Measurements from ENCODE around the gene ARG1.

ARG1 gene

GRCh38 chr6:131586543-131586942 is 13.5 kb downstream of the ARG1 start:
- no peak for DNase-seq

- DNase-seq = no peak
These were observed 14.9 kb downstream of the ARG1 start for GRCh38 chr6:131587909-131588308.

GRCh38 chr6:131588643-131589042 is 15.6 kb downstream of the ARG1 start:
- DNase-seq = no peak

- no peak for DNase-seq
These were observed 19.9 kb downstream of the ARG1 start for GRCh38 chr6:131592935-131593334.

GRCh38 chr6:131594074-131594473 is 21.0 kb downstream of the ARG1 start:
- DNase-seq = no peak

- peak in 1 of 2 donors; percentile 6 for DNase-seq
These were observed 24.4 kb downstream of the ARG1 start for GRCh38 chr6:131597446-131597845.

GRCh38 chr6:131600716-131601115 is 27.7 kb downstream of the ARG1 start:
- DNase-seq = no peak

- DNase-seq = no peak
These were observed 29.8 kb downstream of the ARG1 start for GRCh38 chr6:131602781-131603312.

GRCh38 chr6:131613296-131613925 is 40.4 kb downstream of the ARG1 start:
- DNase-seq = no peak

- DNase-seq = no peak
These were observed 42.2 kb downstream of the ARG1 start for GRCh38 chr6:131615275-131615674.

GRCh38 chr6:131627724-131628682 is 55.0 kb downstream of the ARG1 start, which contains the start of gene MED23:
TSS of gene MED23 (minus strand) at chr6:131628242. CDS start at chr6:131628049, 193 bp downstream.
- peak; percentile 93 to 94 for DNase-seq

- DNase-seq = no peak
These were observed 55.7 kb downstream of the ARG1 start for GRCh38 chr6:131628726-131629125.

- peak in 1 of 2 donors; percentile 8 for DNase-seq
These were observed 56.6 kb downstream of the ARG1 start for GRCh38 chr6:131629651-131630050.

GRCh38 chr6:131631625-131632289 is 58.7 kb downstream of the ARG1 start:
- DNase-seq = no peak
